GM12801 (cell line): ENCODE results near the gene PACS2.

Experiments used
- CTCF ChIP-seq: IDR thresholded peaks from one replicate; pipeline ENCODE4 v1.5.1; 2011; ENCODE audit warnings: control low read depth; ENCODE audit not compliant: insufficient read length; ENCODE audit errors: extremely low read depth

Gene PACS2

GRCh38 chr14:105350450-105351244 is 36.1 kb downstream of the PACS2 start:
- no peak for TF ChIP-seq CTCF

GRCh38 chr14:105351410-105351809 is 36.9 kb downstream of the PACS2 start:
- no peak for TF ChIP-seq CTCF

GRCh38 chr14:105351920-105352851 is 37.6 kb downstream of the PACS2 start:
- no peak for TF ChIP-seq CTCF

DNA sequence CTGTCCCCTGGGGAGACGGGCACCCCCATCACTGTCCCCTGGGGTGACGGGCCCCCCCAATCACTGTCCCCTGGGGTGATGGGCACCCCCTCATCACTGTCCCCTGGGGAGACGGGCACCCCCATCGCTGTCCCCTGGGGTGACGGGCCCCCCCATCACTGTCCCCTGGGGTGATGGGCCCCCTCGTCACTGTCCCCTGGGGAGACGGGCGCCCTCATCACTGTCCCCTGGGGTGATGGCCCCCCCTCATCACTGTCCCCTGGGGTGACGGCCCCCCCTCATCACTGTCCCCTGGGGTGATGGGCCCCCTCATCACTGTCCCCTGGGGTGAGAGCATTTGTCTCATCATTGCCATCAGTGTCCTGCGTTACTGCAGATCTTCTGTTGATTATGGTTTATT is 38.6 kb downstream of the PACS2 start:
- TF ChIP-seq CTCF, result no peak

DNA sequence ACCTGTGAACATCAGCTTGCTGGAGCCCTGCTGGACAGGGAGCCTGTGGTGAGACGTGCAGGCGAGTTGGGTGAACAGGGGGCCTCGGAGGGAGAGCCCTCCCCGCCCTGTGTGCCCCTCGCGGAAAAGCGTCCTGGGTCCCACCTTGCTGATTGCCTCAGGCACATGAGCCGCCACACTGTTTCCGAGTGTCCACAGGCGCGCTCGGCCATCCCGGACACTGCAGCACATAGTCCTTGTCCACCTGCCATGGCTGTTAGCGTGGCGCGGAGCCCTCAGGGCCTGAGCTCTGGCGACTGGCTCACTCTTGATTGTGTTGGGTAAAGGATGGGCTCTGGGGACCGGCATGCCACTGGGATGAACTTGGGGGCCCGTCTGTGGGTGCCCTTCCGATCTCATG is 40.0 kb downstream of the PACS2 start:
- no peak for TF ChIP-seq CTCF

GRCh38 chr14:105355049-105355575 is 40.6 kb downstream of the PACS2 start:
- no peak for TF ChIP-seq CTCF
